Measurements from ENCODE around the gene LPP.

- TF ChIP-seq CTCF (IDR thresholded peaks at IDR 0.05): no peak
- no peak for TF ChIP-seq POLR2A (IDR thresholded peaks at IDR 0.05)
- TF ChIP-seq POLR2AphosphoS5 (IDR thresholded peaks at IDR 0.05): no peak
These were observed 133.4 kb downstream of the LPP start for GRCh38 chr3:188287339-188287738.
